ENCODE data around the gene PLXNA2. TPM values are rescaled to one million over a fixed set of nuclear protein-coding genes. Genes with fewer than 3 reads are reported as not detected.

The PLXNA2 gene
- total RNA-seq, 1 donor from 2014 or later: 14.1 TPM

GRCh38 chr1:208268541-208269337, 24.6 kb upstream of the PLXNA2 start:
- H3K27ac ChIP-seq (ENCODE audit: low read depth, low read length): no peak overlapping the region
- no peaks in the 10 kb centered on the region for H3K36me3 ChIP-seq (ENCODE audit: control insufficient read depth in 3 of 3, insufficient read depth in 3 of 3, low read length in 3 of 3)
- peak overlapping the region in 1 of 3 donors; percentile 12 for H3K4me3 ChIP-seq (ENCODE audit: low read length in 3 of 3)
- H3K4me1 ChIP-seq (ENCODE audit: control insufficient read depth in 3 of 3, insufficient read depth in 3 of 3, low read length in 3 of 3): peaks cover 6 to 12% (median 12%) of the 10 kb centered on the region in 3 donors
- H3K9ac ChIP-seq (ENCODE audit: low read depth in 1 of 3, low read length in 3 of 3): peak overlapping the region in 1 of 3 donors; percentile 20
- peaks cover 2 to 13% (median 5%) of the 10 kb centered on the region in 3 donors for H3K27me3 ChIP-seq (ENCODE audit: control insufficient read depth in 3 of 3, insufficient read depth in 3 of 3, low read length in 3 of 3)
- no peaks in the 10 kb centered on the region for H3K9me3 ChIP-seq (ENCODE audit: control insufficient read depth in 3 of 3, low read length in 3 of 3)

- H3K4me1 ChIP-seq (ENCODE audit: control insufficient read depth in 3 of 3, insufficient read depth in 3 of 3, low read length in 3 of 3): peaks cover 6 to 12% (median 12%) of the 10 kb centered on the region in 3 donors
- H3K27ac ChIP-seq (ENCODE audit: low read depth, low read length): no peak overlapping the region
- H3K4me3 ChIP-seq (ENCODE audit: low read length in 3 of 3): no peak overlapping the region
- H3K36me3 ChIP-seq (ENCODE audit: control insufficient read depth in 3 of 3, insufficient read depth in 3 of 3, low read length in 3 of 3): no peaks in the 10 kb centered on the region
- peaks cover 0 to 11% (median 5%) of the 10 kb centered on the region in 3 donors for H3K27me3 ChIP-seq (ENCODE audit: control insufficient read depth in 3 of 3, insufficient read depth in 3 of 3, low read length in 3 of 3)
- H3K9ac ChIP-seq (ENCODE audit: low read depth in 1 of 3, low read length in 3 of 3): no peak overlapping the region
- peaks cover 0 to 2% (median 0%) of the 10 kb centered on the region in 3 donors for H3K9me3 ChIP-seq (ENCODE audit: control insufficient read depth in 3 of 3, low read length in 3 of 3)
These were observed 21.3 kb upstream of the PLXNA2 start for GRCh38 chr1:208265525-208265924.

GRCh38 chr1:208265122-208265469, 20.9 kb upstream of the PLXNA2 start:
- no peaks in the 10 kb centered on the region for H3K36me3 ChIP-seq (ENCODE audit: control insufficient read depth in 3 of 3, insufficient read depth in 3 of 3, low read length in 3 of 3)
- peaks cover 0 to 11% (median 5%) of the 10 kb centered on the region in 3 donors for H3K27me3 ChIP-seq (ENCODE audit: control insufficient read depth in 3 of 3, insufficient read depth in 3 of 3, low read length in 3 of 3)
- no peak overlapping the region for H3K27ac ChIP-seq (ENCODE audit: low read depth, low read length)
- H3K9ac ChIP-seq (ENCODE audit: low read depth in 1 of 3, low read length in 3 of 3): no peak overlapping the region
- no peak overlapping the region for H3K4me3 ChIP-seq (ENCODE audit: low read length in 3 of 3)
- peaks cover 0 to 2% (median 0%) of the 10 kb centered on the region in 3 donors for H3K9me3 ChIP-seq (ENCODE audit: control insufficient read depth in 3 of 3, low read length in 3 of 3)
- H3K4me1 ChIP-seq (ENCODE audit: control insufficient read depth in 3 of 3, insufficient read depth in 3 of 3, low read length in 3 of 3): peaks cover 6 to 12% (median 12%) of the 10 kb centered on the region in 3 donors

GRCh38 chr1:208264469-208265121, 20.4 kb upstream of the PLXNA2 start:
- no peak overlapping the region for H3K4me3 ChIP-seq (ENCODE audit: low read length in 3 of 3)
- H3K9me3 ChIP-seq (ENCODE audit: control insufficient read depth in 3 of 3, low read length in 3 of 3): peaks cover 0 to 2% (median 0%) of the 10 kb centered on the region in 3 donors
- H3K27me3 ChIP-seq (ENCODE audit: control insufficient read depth in 3 of 3, insufficient read depth in 3 of 3, low read length in 3 of 3): peaks cover 0 to 9% (median 5%) of the 10 kb centered on the region in 3 donors
- no peaks in the 10 kb centered on the region for H3K36me3 ChIP-seq (ENCODE audit: control insufficient read depth in 3 of 3, insufficient read depth in 3 of 3, low read length in 3 of 3)
- no peak overlapping the region for H3K9ac ChIP-seq (ENCODE audit: low read depth in 1 of 3, low read length in 3 of 3)
- peaks cover 6 to 12% (median 11%) of the 10 kb centered on the region in 3 donors for H3K4me1 ChIP-seq (ENCODE audit: control insufficient read depth in 3 of 3, insufficient read depth in 3 of 3, low read length in 3 of 3)
- H3K27ac ChIP-seq (ENCODE audit: low read depth, low read length): no peak overlapping the region

- Histone ChIP-seq H3K27ac (ENCODE audit: low read depth, low read length) (no peak overlapping the region), H3K9me3 (ENCODE audit: control insufficient read depth in 3 of 3, low read length in 3 of 3) (peaks cover 0 to 2% (median 0%) of the 10 kb centered on the region in 3 donors), H3K27me3 (ENCODE audit: control insufficient read depth in 3 of 3, insufficient read depth in 3 of 3, low read length in 3 of 3) (peaks cover 0 to 3% (median 3%) of the 10 kb centered on the region in 3 donors), H3K36me3 (ENCODE audit: control insufficient read depth in 3 of 3, insufficient read depth in 3 of 3, low read length in 3 of 3) (no peaks in the 10 kb centered on the region), H3K9ac (ENCODE audit: low read depth in 1 of 3, low read length in 3 of 3) (no peak overlapping the region), H3K4me1 (ENCODE audit: control insufficient read depth in 3 of 3, insufficient read depth in 3 of 3, low read length in 3 of 3) (no peaks in the 10 kb centered on the region), H3K4me3 (ENCODE audit: low read length in 3 of 3) (no peak overlapping the region)
These were observed 17.7 kb upstream of the PLXNA2 start for GRCh38 chr1:208261874-208262273.

- Histone ChIP-seq H3K36me3 (ENCODE audit: control insufficient read depth in 3 of 3, insufficient read depth in 3 of 3, low read length in 3 of 3) (no peaks in the 10 kb centered on the region), H3K9ac (ENCODE audit: low read depth in 1 of 3, low read length in 3 of 3) (no peak overlapping the region), H3K4me3 (ENCODE audit: low read length in 3 of 3) (no peak overlapping the region), H3K27ac (ENCODE audit: low read depth, low read length) (no peak overlapping the region), H3K9me3 (ENCODE audit: control insufficient read depth in 3 of 3, low read length in 3 of 3) (peaks cover 0 to 2% (median 0%) of the 10 kb centered on the region in 3 donors), H3K27me3 (ENCODE audit: control insufficient read depth in 3 of 3, insufficient read depth in 3 of 3, low read length in 3 of 3) (no peaks in the 10 kb centered on the region), H3K4me1 (ENCODE audit: control insufficient read depth in 3 of 3, insufficient read depth in 3 of 3, low read length in 3 of 3) (no peaks in the 10 kb centered on the region)
These were observed 14.1 kb upstream of the PLXNA2 start for GRCh38 chr1:208258277-208258676.

GRCh38 chr1:208257351-208257750, 13.2 kb upstream of the PLXNA2 start:
- Histone ChIP-seq H3K27me3 (ENCODE audit: control insufficient read depth in 3 of 3, insufficient read depth in 3 of 3, low read length in 3 of 3) (no peaks in the 10 kb centered on the region), H3K4me3 (ENCODE audit: low read length in 3 of 3) (no peak overlapping the region), H3K36me3 (ENCODE audit: control insufficient read depth in 3 of 3, insufficient read depth in 3 of 3, low read length in 3 of 3) (no peaks in the 10 kb centered on the region), H3K27ac (ENCODE audit: low read depth, low read length) (no peak overlapping the region), H3K9ac (ENCODE audit: low read depth in 1 of 3, low read length in 3 of 3) (no peak overlapping the region), H3K9me3 (ENCODE audit: control insufficient read depth in 3 of 3, low read length in 3 of 3) (peaks cover 0 to 2% (median 0%) of the 10 kb centered on the region in 3 donors), H3K4me1 (ENCODE audit: control insufficient read depth in 3 of 3, insufficient read depth in 3 of 3, low read length in 3 of 3) (no peaks in the 10 kb centered on the region)

- H3K36me3 ChIP-seq (ENCODE audit: control insufficient read depth in 3 of 3, insufficient read depth in 3 of 3, low read length in 3 of 3): no peaks in the 10 kb centered on the region
- H3K9me3 ChIP-seq (ENCODE audit: control insufficient read depth in 3 of 3, low read length in 3 of 3): peaks cover 0 to 2% (median 0%) of the 10 kb centered on the region in 3 donors
- H3K9ac ChIP-seq (ENCODE audit: low read depth in 1 of 3, low read length in 3 of 3): no peak overlapping the region
- H3K4me3 ChIP-seq (ENCODE audit: low read length in 3 of 3): no peak overlapping the region
- H3K27ac ChIP-seq (ENCODE audit: low read depth, low read length): no peak overlapping the region
- no peaks in the 10 kb centered on the region for H3K4me1 ChIP-seq (ENCODE audit: control insufficient read depth in 3 of 3, insufficient read depth in 3 of 3, low read length in 3 of 3)
- H3K27me3 ChIP-seq (ENCODE audit: control insufficient read depth in 3 of 3, insufficient read depth in 3 of 3, low read length in 3 of 3): peaks cover 0 to 2% (median 0%) of the 10 kb centered on the region in 3 donors
These were observed 12.4 kb upstream of the PLXNA2 start for GRCh38 chr1:208256556-208256955.

GRCh38 chr1:208256091-208256490, 11.9 kb upstream of the PLXNA2 start:
- no peaks in the 10 kb centered on the region for H3K4me1 ChIP-seq (ENCODE audit: control insufficient read depth in 3 of 3, insufficient read depth in 3 of 3, low read length in 3 of 3)
- no peaks in the 10 kb centered on the region for H3K36me3 ChIP-seq (ENCODE audit: control insufficient read depth in 3 of 3, insufficient read depth in 3 of 3, low read length in 3 of 3)
- peaks cover 0 to 2% (median 0%) of the 10 kb centered on the region in 3 donors for H3K9me3 ChIP-seq (ENCODE audit: control insufficient read depth in 3 of 3, low read length in 3 of 3)
- H3K9ac ChIP-seq (ENCODE audit: low read depth in 1 of 3, low read length in 3 of 3): no peak overlapping the region
- H3K27ac ChIP-seq (ENCODE audit: low read depth, low read length): no peak overlapping the region
- H3K27me3 ChIP-seq (ENCODE audit: control insufficient read depth in 3 of 3, insufficient read depth in 3 of 3, low read length in 3 of 3): peaks cover 0 to 2% (median 0%) of the 10 kb centered on the region in 3 donors
- H3K4me3 ChIP-seq (ENCODE audit: low read length in 3 of 3): no peak overlapping the region

GRCh38 chr1:208254862-208255261, 10.7 kb upstream of the PLXNA2 start:
- Histone ChIP-seq H3K4me3 (ENCODE audit: low read length in 3 of 3) (no peak overlapping the region), H3K27me3 (ENCODE audit: control insufficient read depth in 3 of 3, insufficient read depth in 3 of 3, low read length in 3 of 3) (peaks cover 0 to 2% (median 0%) of the 10 kb centered on the region in 3 donors), H3K4me1 (ENCODE audit: control insufficient read depth in 3 of 3, insufficient read depth in 3 of 3, low read length in 3 of 3) (no peaks in the 10 kb centered on the region), H3K9me3 (ENCODE audit: control insufficient read depth in 3 of 3, low read length in 3 of 3) (no peaks in the 10 kb centered on the region), H3K27ac (ENCODE audit: low read depth, low read length) (no peak overlapping the region), H3K9ac (ENCODE audit: low read depth in 1 of 3, low read length in 3 of 3) (no peak overlapping the region), H3K36me3 (ENCODE audit: control insufficient read depth in 3 of 3, insufficient read depth in 3 of 3, low read length in 3 of 3) (no peaks in the 10 kb centered on the region)

Measured in skeletal muscle tissue (tissue), 4 donors.